Measurements from ENCODE around the gene ANO1.

- no peak for TF ChIP-seq CTCF (IDR thresholded peaks at IDR 0.05)
- TF ChIP-seq ZFX (IDR thresholded peaks at IDR 0.05; ENCODE audit: borderline replicate concordance), result no peak
Observed at GRCh38 chr11:70210530-70210929, 132.4 kb downstream of the ANO1 start.
